GM19328 (cell line): ENCODE measurements around the gene SLC35A3.
"Not testable (repeated sequence)": the region's sequence is repeated elsewhere in the genome, so short reads cannot be mapped to it uniquely, and the experiment has no call there.

Experiments
- ATAC-seq: cut with Tn5 transposase; IDR thresholded peaks from one replicate; pipeline ENCODE4 v1.9.1; 2021; ENCODE audit warnings: mild to moderate bottlenecking, moderate library complexity; ENCODE audit not compliant: unreplicated experiment

SLC35A3 gene

GRCh38 chr1:99969729-99970621 is at the start of gene SLC35A3:
SLC35A3 (plus strand) TSS chr1:99969996; CDS start chr1:99993555, 23,559 bp downstream.
- ATAC-seq, result peak; percentile 87

GRCh38 chr1:99934801-99935200 is 35.0 kb upstream of the SLC35A3 start:
- ATAC-seq, result no peak

GRCh38 chr1:99935534-99935933 is 34.3 kb upstream of the SLC35A3 start:
- ATAC-seq, result no peak

GRCh38 chr1:99936071-99936470 is 33.7 kb upstream of the SLC35A3 start:
- no peak for ATAC-seq

GRCh38 chr1:99942723-99943122 is 27.1 kb upstream of the SLC35A3 start:
- no peak for ATAC-seq

- no peak for ATAC-seq
Observed at GRCh38 chr1:99943223-99943794, 26.5 kb upstream of the SLC35A3 start.

- no peak for ATAC-seq
Observed at GRCh38 chr1:99944192-99944591, 25.6 kb upstream of the SLC35A3 start.

GRCh38 chr1:99945174-99945573 is 24.6 kb upstream of the SLC35A3 start:
- no peak for ATAC-seq

GRCh38 chr1:99950486-99950885 is 19.3 kb upstream of the SLC35A3 start:
- no peak for ATAC-seq

- ATAC-seq, result no peak
Observed at GRCh38 chr1:99952522-99952921, 17.3 kb upstream of the SLC35A3 start.

GRCh38 chr1:99955375-99955774 is 14.4 kb upstream of the SLC35A3 start:
- ATAC-seq, result no peak

GRCh38 chr1:99956755-99957154 is 13.0 kb upstream of the SLC35A3 start:
- ATAC-seq, result no peak

- no peak for ATAC-seq
Observed at GRCh38 chr1:99957818-99958217, 12.0 kb upstream of the SLC35A3 start.

GRCh38 chr1:99959189-99959705 is 10.5 kb upstream of the SLC35A3 start:
- ATAC-seq, result not testable (repeated sequence)

- ATAC-seq, result not testable (repeated sequence)
Observed at GRCh38 chr1:99960260-99960659, 9.5 kb upstream of the SLC35A3 start.

- ATAC-seq, result no peak
Observed at GRCh38 chr1:99963041-99963795, 6.6 kb upstream of the SLC35A3 start.

GRCh38 chr1:99964806-99965205 is 5.0 kb upstream of the SLC35A3 start:
- no peak for ATAC-seq

- no peak for ATAC-seq
Observed at GRCh38 chr1:99965646-99966375, 4.0 kb upstream of the SLC35A3 start.

- ATAC-seq, result no peak
Observed at GRCh38 chr1:99968214-99968613, 1.6 kb upstream of the SLC35A3 start.

- peak; percentile 10 for ATAC-seq
Observed at GRCh38 chr1:99969260-99969728, 502 bp upstream of the SLC35A3 start.
